ENCODE results near the gene ZMAT3.
A peak's percentile ranks its signal among the peaks of the same experiment; 100 is the strongest.
"Not testable (repeated sequence)": the region's sequence is repeated elsewhere in the genome, so short reads cannot be mapped to it uniquely, and the experiment has no call there.

ZMAT3 gene, protein sequence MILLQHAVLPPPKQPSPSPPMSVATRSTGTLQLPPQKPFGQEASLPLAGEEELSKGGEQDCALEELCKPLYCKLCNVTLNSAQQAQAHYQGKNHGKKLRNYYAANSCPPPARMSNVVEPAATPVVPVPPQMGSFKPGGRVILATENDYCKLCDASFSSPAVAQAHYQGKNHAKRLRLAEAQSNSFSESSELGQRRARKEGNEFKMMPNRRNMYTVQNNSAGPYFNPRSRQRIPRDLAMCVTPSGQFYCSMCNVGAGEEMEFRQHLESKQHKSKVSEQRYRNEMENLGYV

DNA sequence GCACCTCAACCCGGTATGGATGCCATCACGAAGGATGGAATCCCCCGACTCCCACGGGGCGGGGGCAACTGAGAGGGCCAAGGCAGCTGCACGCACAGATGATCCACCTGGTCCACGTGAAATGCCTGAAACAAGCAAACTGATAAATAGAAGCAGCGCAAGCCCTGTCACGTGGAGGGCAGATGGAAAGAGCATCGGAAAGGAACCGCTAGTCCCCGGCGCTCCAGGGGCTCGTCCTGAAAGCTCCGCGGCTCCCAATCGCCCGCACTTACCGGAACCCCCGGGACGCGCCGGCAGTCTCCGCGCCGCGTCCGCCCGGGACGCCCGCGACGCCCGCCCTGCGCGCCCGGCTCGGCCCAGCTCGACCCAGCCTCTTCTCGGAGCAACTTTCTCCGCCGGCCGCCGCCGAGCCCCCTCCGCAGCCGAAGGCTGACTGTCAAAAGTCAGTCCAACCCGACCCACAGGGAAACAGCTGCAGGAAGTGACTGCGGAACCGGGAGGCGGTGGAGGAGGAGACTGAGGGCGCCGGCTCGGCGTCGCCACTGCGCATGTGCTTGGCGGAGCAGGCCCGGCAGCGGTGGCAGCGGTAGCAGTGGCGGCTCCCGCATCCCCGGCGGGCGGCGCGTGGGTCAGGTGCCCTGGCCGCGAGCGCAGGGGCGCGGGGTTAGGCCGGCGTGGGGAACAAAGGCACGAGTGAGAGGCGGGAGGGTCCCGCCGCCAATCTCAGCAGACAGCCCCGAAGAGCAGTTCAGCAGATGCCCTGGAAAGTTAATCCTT is at the start of gene ZMAT3:
Gene ZMAT3, minus strand, starts transcription at position 487 of the 777 bp plus-strand sequence. CDS start 4,057 bp downstream, outside the sequence.
- peaks cover 12% of the 10 kb centered on the region for H3K36me3 ChIP-seq (ENCODE audit: insufficient read depth, low read depth, low read length)
- H3K4me1 ChIP-seq (ENCODE audit: insufficient read depth, low read length): no peaks in the 10 kb centered on the region
- no peak within 1 kb of the TSS for H3K27ac ChIP-seq (ENCODE audit: low read length)
- H3K4me3 ChIP-seq (ENCODE audit: low read length): peak within 1 kb of the TSS; percentile 91
- peak within 1 kb of the TSS; percentile 83; the same call in 1 of the 2 replicates for H3K9ac ChIP-seq (ENCODE audit: low read depth, low read length)
- no peaks in the 10 kb centered on the region for H3K9me3 ChIP-seq (ENCODE audit: insufficient read depth, low read depth, low read length)
- no peaks in the 10 kb centered on the region for H3K27me3 ChIP-seq (ENCODE audit: insufficient read depth, low read length)

DNA sequence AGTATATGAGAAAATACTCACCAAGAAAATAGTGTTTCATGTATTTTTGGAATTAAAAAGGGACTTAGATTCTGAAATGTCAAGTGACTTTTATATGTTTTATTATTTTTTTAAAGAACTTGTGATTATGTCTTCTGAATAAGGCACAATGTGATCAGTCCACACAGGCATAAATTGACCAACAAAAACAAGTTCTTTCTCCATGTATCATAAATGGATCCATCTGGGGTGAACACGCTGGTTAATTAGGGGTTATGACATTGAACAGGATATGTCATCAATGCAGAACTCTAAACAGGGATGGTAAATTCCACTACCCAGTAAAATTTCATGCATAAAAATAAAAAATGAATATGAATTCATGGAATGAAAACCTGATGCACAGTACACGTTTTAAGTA is 45.2 kb upstream of the ZMAT3 start:
- Histone ChIP-seq H3K4me1 (ENCODE audit: insufficient read depth, low read length) (no peaks in the 10 kb centered on the region), H3K27ac (ENCODE audit: low read length) (no peak overlapping the region), H3K36me3 (ENCODE audit: insufficient read depth, low read depth, low read length) (no peaks in the 10 kb centered on the region), H3K9ac (ENCODE audit: low read depth, low read length) (no peak overlapping the region), H3K9me3 (ENCODE audit: insufficient read depth, low read depth, low read length) (peaks cover 5% of the 10 kb centered on the region), H3K27me3 (ENCODE audit: insufficient read depth, low read length) (no peaks in the 10 kb centered on the region), H3K4me3 (ENCODE audit: low read length) (no peak overlapping the region)

DNA sequence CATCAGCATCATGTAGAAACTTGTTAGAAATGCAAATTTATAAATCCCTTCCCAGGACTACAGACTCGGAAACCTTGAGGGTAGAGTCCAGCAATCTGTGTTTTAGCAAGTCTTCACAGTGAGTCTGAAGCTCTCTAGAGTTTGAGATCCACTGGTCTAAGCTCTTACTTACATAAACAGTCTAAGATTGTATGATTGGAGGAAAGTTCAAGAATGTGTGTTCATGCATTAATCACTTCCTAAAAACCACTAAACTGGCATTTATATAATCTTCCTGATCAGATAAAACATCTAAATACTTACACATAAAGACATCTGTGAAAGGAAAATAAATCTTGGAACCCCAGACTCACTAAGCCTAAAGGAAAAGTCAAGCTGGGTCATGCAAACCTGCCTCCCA is 43.8 kb upstream of the ZMAT3 start:
- not testable (repeated sequence) for H3K27me3 ChIP-seq (ENCODE audit: insufficient read depth, low read length); H3K4me3 ChIP-seq (ENCODE audit: low read length); H3K27ac ChIP-seq (ENCODE audit: low read length); H3K9me3 ChIP-seq (ENCODE audit: insufficient read depth, low read depth, low read length); H3K4me1 ChIP-seq (ENCODE audit: insufficient read depth, low read length); H3K9ac ChIP-seq (ENCODE audit: low read depth, low read length); H3K36me3 ChIP-seq (ENCODE audit: insufficient read depth, low read depth, low read length)

DNA sequence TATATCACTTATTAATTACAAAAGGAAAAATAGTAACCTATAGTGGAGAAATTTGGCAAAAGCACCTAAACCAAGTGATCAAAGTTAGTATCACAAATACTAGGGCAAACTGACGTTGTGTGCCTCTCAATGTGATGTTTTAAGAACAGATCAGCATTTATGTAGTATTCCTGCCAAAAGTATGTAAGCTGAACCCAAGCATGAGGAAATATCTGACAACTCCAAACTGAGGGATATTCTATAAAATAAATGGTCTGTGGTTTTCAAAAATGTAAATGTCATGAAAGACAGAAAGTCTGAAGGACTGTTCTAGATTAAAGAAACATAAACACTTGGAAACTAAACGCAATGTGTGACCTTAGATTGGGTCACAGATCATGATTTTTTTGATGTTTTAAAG is 42.3 kb upstream of the ZMAT3 start:
- Histone ChIP-seq H3K9ac (ENCODE audit: low read depth, low read length) (no peak overlapping the region), H3K36me3 (ENCODE audit: insufficient read depth, low read depth, low read length) (no peaks in the 10 kb centered on the region), H3K9me3 (ENCODE audit: insufficient read depth, low read depth, low read length) (peaks cover 5% of the 10 kb centered on the region), H3K4me3 (ENCODE audit: low read length) (no peak overlapping the region), H3K27ac (ENCODE audit: low read length) (no peak overlapping the region), H3K4me1 (ENCODE audit: insufficient read depth, low read length) (no peaks in the 10 kb centered on the region), H3K27me3 (ENCODE audit: insufficient read depth, low read length) (no peaks in the 10 kb centered on the region)

DNA sequence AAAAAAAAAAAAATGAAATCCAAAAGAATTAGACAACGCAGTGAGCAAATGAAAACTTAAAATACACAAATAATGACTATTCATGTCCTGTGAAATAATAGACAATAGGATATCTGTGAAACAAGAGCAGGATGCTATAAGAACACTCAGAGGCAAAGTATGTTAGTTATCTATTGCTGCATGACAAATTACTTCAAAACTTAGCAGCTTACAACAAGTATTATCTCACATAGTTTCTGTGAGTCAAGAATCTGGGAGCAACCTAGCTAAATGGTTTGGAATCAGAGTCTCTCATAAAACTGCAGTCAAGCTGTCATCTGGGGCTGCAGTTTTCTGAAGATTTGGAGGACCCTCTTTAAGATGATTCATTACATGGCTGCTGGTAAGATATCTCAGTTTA is 36.5 kb upstream of the ZMAT3 start:
- no peak overlapping the region for H3K9ac ChIP-seq (ENCODE audit: low read depth, low read length)
- H3K4me1 ChIP-seq (ENCODE audit: insufficient read depth, low read length): no peaks in the 10 kb centered on the region
- no peak overlapping the region for H3K4me3 ChIP-seq (ENCODE audit: low read length)
- no peaks in the 10 kb centered on the region for H3K27me3 ChIP-seq (ENCODE audit: insufficient read depth, low read length)
- no peaks in the 10 kb centered on the region for H3K36me3 ChIP-seq (ENCODE audit: insufficient read depth, low read depth, low read length)
- H3K9me3 ChIP-seq (ENCODE audit: insufficient read depth, low read depth, low read length): no peaks in the 10 kb centered on the region
- H3K27ac ChIP-seq (ENCODE audit: low read length): no peak overlapping the region

DNA sequence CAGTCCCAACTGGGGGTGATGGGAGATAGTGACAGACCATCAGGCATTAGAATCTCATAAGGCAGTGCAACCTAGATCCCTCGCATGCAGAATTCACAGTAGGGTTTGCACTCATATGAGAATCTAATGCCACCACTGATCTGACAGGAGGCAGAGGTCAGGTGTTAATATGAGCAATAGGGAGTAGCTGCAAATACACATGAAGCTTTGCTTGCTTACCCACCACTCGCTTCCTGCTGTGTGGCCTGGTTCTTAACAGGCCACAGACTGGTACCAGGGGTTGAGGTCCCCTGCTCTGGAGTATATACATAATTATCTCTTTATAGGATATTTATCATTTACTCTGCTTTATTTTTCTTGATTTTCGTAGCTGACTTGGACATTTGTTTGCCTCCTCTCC is 36.0 kb upstream of the ZMAT3 start:
- no peak overlapping the region for H3K9ac ChIP-seq (ENCODE audit: low read depth, low read length)
- no peaks in the 10 kb centered on the region for H3K9me3 ChIP-seq (ENCODE audit: insufficient read depth, low read depth, low read length)
- H3K27ac ChIP-seq (ENCODE audit: low read length): no peak overlapping the region
- no peaks in the 10 kb centered on the region for H3K36me3 ChIP-seq (ENCODE audit: insufficient read depth, low read depth, low read length)
- H3K4me3 ChIP-seq (ENCODE audit: low read length): no peak overlapping the region
- H3K27me3 ChIP-seq (ENCODE audit: insufficient read depth, low read length): no peaks in the 10 kb centered on the region
- H3K4me1 ChIP-seq (ENCODE audit: insufficient read depth, low read length): no peaks in the 10 kb centered on the region

DNA sequence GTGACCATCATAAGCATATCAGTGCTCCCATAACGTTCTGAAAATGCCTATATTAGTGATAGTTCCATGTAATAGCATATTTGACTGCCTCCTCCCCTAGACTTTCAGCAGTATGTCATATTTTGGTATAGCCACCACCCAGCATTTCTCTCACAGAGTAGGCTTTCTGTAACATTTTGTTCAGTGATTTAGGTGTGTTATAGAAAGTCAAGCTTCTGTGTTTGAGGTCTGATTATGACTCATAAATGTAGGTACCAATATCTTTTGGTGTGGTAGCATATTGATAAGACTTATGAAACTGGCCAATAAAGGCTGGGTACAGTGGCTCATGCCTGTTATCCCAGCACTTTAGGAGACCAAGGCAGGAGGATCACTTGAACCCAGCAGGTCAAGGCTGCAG is 34.3 kb upstream of the ZMAT3 start:
- Histone ChIP-seq H3K36me3 (ENCODE audit: insufficient read depth, low read depth, low read length) (no peaks in the 10 kb centered on the region), H3K4me1 (ENCODE audit: insufficient read depth, low read length) (no peaks in the 10 kb centered on the region), H3K9ac (ENCODE audit: low read depth, low read length) (no peak overlapping the region), H3K9me3 (ENCODE audit: insufficient read depth, low read depth, low read length) (no peaks in the 10 kb centered on the region), H3K27ac (ENCODE audit: low read length) (no peak overlapping the region), H3K4me3 (ENCODE audit: low read length) (no peak overlapping the region), H3K27me3 (ENCODE audit: insufficient read depth, low read length) (no peaks in the 10 kb centered on the region)

DNA sequence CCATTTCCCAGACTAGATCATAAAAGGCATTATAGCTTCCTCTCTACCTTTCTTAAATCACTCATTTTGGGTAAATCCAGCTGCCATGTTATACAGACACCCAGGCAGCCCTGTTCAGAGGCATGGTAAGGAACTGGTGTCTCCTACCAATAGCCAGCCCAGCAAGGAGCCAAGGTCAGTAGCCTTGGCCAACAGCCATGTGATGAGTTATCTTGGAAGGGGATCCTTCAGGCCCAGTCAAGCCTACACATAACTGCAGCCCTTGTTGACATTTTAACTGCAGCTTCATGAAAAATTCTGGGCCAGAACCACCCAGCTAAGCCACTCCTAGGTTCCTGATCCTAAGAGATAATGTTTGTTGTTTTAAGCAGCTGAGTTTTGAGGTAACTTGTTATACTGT is 29.0 kb upstream of the ZMAT3 start:
- Histone ChIP-seq H3K4me3 (ENCODE audit: low read length) (no peak overlapping the region), H3K9ac (ENCODE audit: low read depth, low read length) (no peak overlapping the region), H3K27me3 (ENCODE audit: insufficient read depth, low read length) (no peaks in the 10 kb centered on the region), H3K9me3 (ENCODE audit: insufficient read depth, low read depth, low read length) (no peaks in the 10 kb centered on the region), H3K36me3 (ENCODE audit: insufficient read depth, low read depth, low read length) (no peaks in the 10 kb centered on the region), H3K27ac (ENCODE audit: low read length) (no peak overlapping the region), H3K4me1 (ENCODE audit: insufficient read depth, low read length) (0 out of 2 replicates have a peak, but pooled peaks cover 5% of the 10 kb centered on the region)

DNA sequence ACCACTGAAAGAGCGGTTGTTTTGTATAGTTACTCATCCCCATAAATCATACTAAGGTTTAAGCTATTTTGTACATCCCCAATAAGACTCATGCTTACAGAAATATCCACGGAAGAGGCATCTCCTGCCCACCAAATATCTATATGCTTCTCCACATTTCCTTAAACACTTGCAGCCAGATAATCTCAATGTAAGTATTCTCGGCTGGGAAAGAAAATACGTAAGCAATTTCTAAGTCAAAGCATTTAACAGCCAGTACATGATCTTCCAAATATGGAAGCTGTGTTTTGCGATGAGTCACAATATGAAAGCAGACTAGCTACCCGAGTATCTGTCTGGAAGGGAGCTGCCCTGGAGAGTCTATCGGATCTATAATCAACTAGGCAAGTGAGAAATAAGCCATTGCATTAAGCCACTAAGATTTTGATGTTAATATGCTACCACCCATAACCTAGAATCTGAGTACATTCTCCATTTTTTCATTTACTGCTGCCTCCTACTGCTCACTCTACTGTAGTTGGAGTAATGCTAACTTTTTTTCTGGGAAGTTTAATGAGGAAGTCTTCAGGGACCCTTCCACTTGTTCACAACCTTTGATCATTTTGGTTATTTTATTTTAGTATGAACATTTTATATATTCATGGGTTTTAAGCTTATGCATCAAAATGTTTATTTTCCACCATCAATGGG is 26.9 kb upstream of the ZMAT3 start:
- Histone ChIP-seq H3K27ac (ENCODE audit: low read length) (no peak overlapping the region), H3K9ac (ENCODE audit: low read depth, low read length) (no peak overlapping the region)

DNA sequence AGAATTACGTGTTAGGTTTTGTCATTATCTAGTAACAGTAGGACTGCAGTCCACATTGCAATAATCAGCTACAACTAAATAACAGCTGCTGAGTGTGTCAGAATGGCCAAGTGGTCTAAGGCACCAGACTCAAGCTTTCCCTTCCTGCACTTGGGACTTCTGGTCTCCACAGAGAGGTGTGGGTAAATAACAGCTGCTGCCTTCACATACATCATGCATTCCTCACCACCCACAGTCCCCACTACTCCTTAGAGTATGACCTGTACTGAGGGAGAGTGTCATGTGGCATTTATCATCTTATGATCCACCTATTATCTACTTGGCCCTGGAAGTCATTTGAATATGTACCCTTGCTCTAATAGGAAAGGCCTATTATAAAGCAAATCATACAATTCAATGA is 22.2 kb upstream of the ZMAT3 start:
- Histone ChIP-seq H3K4me3 (ENCODE audit: low read length) (no peak overlapping the region), H3K9ac (ENCODE audit: low read depth, low read length) (no peak overlapping the region), H3K36me3 (ENCODE audit: insufficient read depth, low read depth, low read length) (no peaks in the 10 kb centered on the region), H3K27ac (ENCODE audit: low read length) (no peak overlapping the region), H3K9me3 (ENCODE audit: insufficient read depth, low read depth, low read length) (no peaks in the 10 kb centered on the region), H3K4me1 (ENCODE audit: insufficient read depth, low read length) (0 out of 2 replicates have a peak, but pooled peaks cover 3% of the 10 kb centered on the region), H3K27me3 (ENCODE audit: insufficient read depth, low read length) (no peaks in the 10 kb centered on the region)

More for the DNA sequence above, 26.9 kb upstream of the ZMAT3 start:
- H3K36me3 ChIP-seq (ENCODE audit: insufficient read depth, low read depth, low read length): no peaks in the 10 kb centered on the region
- no peaks in the 10 kb centered on the region for H3K27me3 ChIP-seq (ENCODE audit: insufficient read depth, low read length)
- H3K4me1 ChIP-seq (ENCODE audit: insufficient read depth, low read length): 0 out of 2 replicates have a peak, but pooled peaks cover 5% of the 10 kb centered on the region
- no peak overlapping the region for H3K4me3 ChIP-seq (ENCODE audit: low read length)
- no peaks in the 10 kb centered on the region for H3K9me3 ChIP-seq (ENCODE audit: insufficient read depth, low read depth, low read length)

DNA sequence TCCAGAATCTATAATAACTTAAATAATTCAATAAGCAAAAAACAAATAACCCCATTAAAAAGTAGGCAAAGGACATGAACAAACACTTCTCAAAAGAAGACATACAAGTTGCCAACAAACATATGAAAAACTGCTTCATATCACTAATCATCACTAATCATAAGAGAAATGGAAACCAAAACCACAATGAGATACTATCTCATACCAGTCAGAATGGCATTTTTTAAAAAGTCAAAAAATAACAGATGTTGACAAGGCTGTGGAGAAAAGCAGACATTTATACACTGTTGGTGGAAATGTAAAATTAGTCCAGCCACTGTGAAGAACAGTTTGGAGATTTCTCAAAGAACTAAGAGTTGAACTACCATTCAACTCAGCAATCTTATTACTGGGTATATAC is 19.5 kb upstream of the ZMAT3 start:
- Histone ChIP-seq H3K9me3 (ENCODE audit: insufficient read depth, low read depth, low read length) (no peaks in the 10 kb centered on the region), H3K4me1 (ENCODE audit: insufficient read depth, low read length) (no peaks in the 10 kb centered on the region), H3K27ac (ENCODE audit: low read length) (no peak overlapping the region), H3K27me3 (ENCODE audit: insufficient read depth, low read length) (no peaks in the 10 kb centered on the region), H3K4me3 (ENCODE audit: low read length) (no peak overlapping the region), H3K9ac (ENCODE audit: low read depth, low read length) (no peak overlapping the region), H3K36me3 (ENCODE audit: insufficient read depth, low read depth, low read length) (no peaks in the 10 kb centered on the region)
